Measurements from ENCODE around the gene BTBD19. TPM values are rescaled to one million over a fixed set of nuclear protein-coding genes. Genes with fewer than 3 reads are reported as not detected.

The BTBD19 gene
- total and polyA plus RNA-seq, 2 of the 4 experiments (the other 2 are of a cell fraction) = 0.90 to 17.2 TPM

DNA sequence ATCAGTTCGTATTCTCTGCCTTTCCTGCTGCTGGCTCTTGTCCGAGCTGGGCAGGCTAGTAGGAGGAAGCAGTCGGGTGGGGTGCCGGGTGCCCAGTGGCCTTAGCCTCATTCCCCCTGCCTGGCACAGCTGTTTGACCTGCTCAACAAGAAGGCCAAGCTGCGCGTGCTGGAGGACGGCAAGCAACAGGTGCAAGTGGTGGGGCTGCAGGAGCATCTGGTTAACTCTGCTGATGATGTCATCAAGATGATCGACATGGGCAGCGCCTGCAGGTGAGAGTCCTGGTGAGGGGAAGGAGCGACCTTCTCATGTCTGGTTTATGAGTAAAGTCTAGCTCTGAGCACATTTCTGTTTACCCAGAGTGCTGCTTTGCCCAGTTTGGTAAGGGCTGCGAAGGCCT is 49.2 kb upstream of the BTBD19 start:
- POLR2A ChIA-PET (ENCODE audit: unreplicated experiment) = no interaction called here
- peaks cover 4 to 17% of the 10 kb centered on the region in 2 experiments for H3K79me1 ChIP-seq (ENCODE audit: low read depth in 1 of 2, low read length in 2 of 2)
- no peak overlapping the region for H2BK20ac ChIP-seq (ENCODE audit: low read depth, low read length)
- no peak overlapping the region for H3K23ac ChIP-seq (ENCODE audit: low read depth, low read length)
- in situ Hi-C loops (cut with MboI; ENCODE audit: low sequenced_read_pairs) (no loop called here), dilution Hi-C loops (cut with HindIII; ENCODE audit: low sequenced_read_pairs, unreplicated experiment) (no loop called here), intact Hi-C loops (cut with micrococcal nuclease) (no loop called here)
- H4K5ac ChIP-seq (ENCODE audit: low read depth, low read length) = no peak overlapping the region
- H3K4me3 ChIP-seq (ENCODE audit: insufficient read depth, low read depth, low read length) = no peak overlapping the region
- TF ChIP-seq MXI1 (IDR thresholded peaks at IDR 0.05; ENCODE audit: borderline replicate concordance, low read depth, low read length) = no peak
- TF ChIP-seq, protein P1, sequence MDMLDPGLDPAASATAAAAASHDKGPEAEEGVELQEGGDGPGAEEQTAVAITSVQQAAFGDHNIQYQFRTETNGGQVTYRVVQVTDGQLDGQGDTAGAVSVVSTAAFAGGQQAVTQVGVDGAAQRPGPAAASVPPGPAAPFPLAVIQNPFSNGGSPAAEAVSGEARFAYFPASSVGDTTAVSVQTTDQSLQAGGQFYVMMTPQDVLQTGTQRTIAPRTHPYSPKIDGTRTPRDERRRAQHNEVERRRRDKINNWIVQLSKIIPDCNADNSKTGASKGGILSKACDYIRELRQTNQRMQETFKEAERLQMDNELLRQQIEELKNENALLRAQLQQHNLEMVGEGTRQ (IDR thresholded peaks at IDR 0.05; ENCODE audit: low read depth, low read length) = no peak
- no peak for TF ChIP-seq BHLHE40 (IDR thresholded peaks at IDR 0.05; ENCODE audit: low read depth, low read length)
- no peak for TF ChIP-seq CHD1 (IDR thresholded peaks at IDR 0.05; ENCODE audit: low read depth, low read length)
- TF ChIP-seq POLR2A (IDR thresholded peaks at IDR 0.05; ENCODE audit: low read depth, low read length) = no peak
- TF ChIP-seq MAZ (IDR thresholded peaks at IDR 0.05; ENCODE audit: borderline replicate concordance, low read depth, low read length) = no peak
- TF ChIP-seq RFX5 (IDR thresholded peaks at IDR 0.05; ENCODE audit: low read depth, low read length) = no peak
- no peak overlapping the region for H3K56ac ChIP-seq (ENCODE audit: extremely low read depth, insufficient read depth, low read length)
- H3K4me1 ChIP-seq (ENCODE audit: control insufficient read depth, insufficient read depth, low read length) = no peaks in the 10 kb centered on the region
- H3K27me3 ChIP-seq (ENCODE audit: control insufficient read depth, insufficient read depth, low read length) = no peaks in the 10 kb centered on the region
- ATAC-seq (ENCODE audit: low read depth) = no peak
- H3K9me1 ChIP-seq (ENCODE audit: insufficient read depth, low read length) = no peaks in the 10 kb centered on the region; the same call in 1 of the 2 replicates
- no peak overlapping the region for H2BK5ac ChIP-seq (ENCODE audit: low read depth, low read length, poor library complexity, severe bottlenecking)
- CTCF ChIA-PET = no interaction called here
- no peak overlapping the region for H2AFZ ChIP-seq (replicated peaks; ENCODE audit: low read length, poor library complexity)
- no peaks in the 10 kb centered on the region for H3K9me3 ChIP-seq (ENCODE audit: control insufficient read depth, insufficient read depth, low read length)
- H4K8ac ChIP-seq (ENCODE audit: low read depth in 2 of 2, low read length in 2 of 2) = no peak overlapping the region
- 96% methylated on average over 7 of the region's 11 CpGs; no CpG with 5 or more reads in 1 of the 2 experiments for WGBS, 2 experiments (ENCODE audit: extremely low coverage in 2 of 2, insufficient read length in 1 of 2)
- H4K91ac ChIP-seq (ENCODE audit: insufficient read depth, low read depth, low read length) = no peak overlapping the region
- H3K27ac ChIP-seq (ENCODE audit: insufficient read depth, low read length) = no peak overlapping the region
- H2BK15ac ChIP-seq (ENCODE audit: low read depth, low read length) = no peak overlapping the region
- no peak overlapping the region for H3K9ac ChIP-seq (ENCODE audit: low read depth, low read length)
- no TSS peak for BruUV-seq (replicated peaks)
- DNase-seq = no peak
- no peak overlapping the region for H2AK5ac ChIP-seq (ENCODE audit: low read depth, low read length)
- no peak overlapping the region for H3K18ac ChIP-seq (ENCODE audit: low read depth, low read length)
- H2AK9ac ChIP-seq (replicated peaks; ENCODE audit: low read depth, low read length, poor library complexity) = no peak overlapping the region
- no peak overlapping the region for H3K4me2 ChIP-seq (ENCODE audit: low read depth, low read length)
- peaks cover 36% of the 10 kb centered on the region for H3K36me3 ChIP-seq (ENCODE audit: control insufficient read depth, insufficient read depth, low read length)
- H3K14ac ChIP-seq (replicated peaks; ENCODE audit: low read depth, low read length) = no peak overlapping the region
- H3K4ac ChIP-seq (ENCODE audit: low read depth, low read length) = no peak overlapping the region
- H2BK120ac ChIP-seq (ENCODE audit: low read depth, low read length) = no peak overlapping the region
- H4K20me1 ChIP-seq (ENCODE audit: insufficient read depth, low read length) = no peaks in the 10 kb centered on the region

Measured in IMR-90 (cell line).